Fibroblast of pulmonary artery (primary cell): Measurements from ENCODE around the gene LARP1B.

ENCODE experiments used
- DNase-seq: peaks from one replicate; pipeline ENCODE4 v3.0.0-alpha.2; 2010; ENCODE audit warnings: low read depth
- H3K4me3 ChIP-seq: replicated peaks from 2 replicates; pipeline ENCODE4 v1.5.1; 2011; ENCODE audit warnings: low read depth, mild to moderate bottlenecking, control low read depth, low read length, moderate library complexity
- TF ChIP-seq, protein P1 (sequence below): IDR thresholded peaks from 2 replicates; pipeline ENCODE4 v1.5.1; 2011; ENCODE audit warnings: mild to moderate bottlenecking, control low read depth, low read length, inconsistent platforms; ENCODE audit errors: missing control alignments

The LARP1B gene

DNA sequence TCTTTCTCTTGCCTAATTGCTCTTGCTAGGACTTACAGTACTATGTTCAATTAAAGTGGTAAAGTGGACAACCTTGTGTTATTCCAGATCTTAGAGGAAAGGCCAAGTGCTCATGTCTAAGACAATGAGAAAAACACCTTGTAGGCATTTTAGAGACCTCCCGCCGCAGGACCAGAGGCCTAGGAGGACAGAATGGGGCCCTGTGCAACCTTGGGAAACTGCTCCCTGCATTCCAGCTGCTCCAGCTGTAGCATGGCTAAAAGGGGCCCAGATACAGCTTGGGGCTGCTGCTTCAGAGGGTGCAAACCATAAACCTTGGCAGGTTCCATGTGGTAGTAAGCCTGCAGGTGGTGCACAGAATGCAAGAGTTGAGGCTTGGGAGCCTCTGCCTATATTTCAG, 125.5 kb downstream of the LARP1B start:
- no peak for DNase-seq
- TF ChIP-seq, protein P1, sequence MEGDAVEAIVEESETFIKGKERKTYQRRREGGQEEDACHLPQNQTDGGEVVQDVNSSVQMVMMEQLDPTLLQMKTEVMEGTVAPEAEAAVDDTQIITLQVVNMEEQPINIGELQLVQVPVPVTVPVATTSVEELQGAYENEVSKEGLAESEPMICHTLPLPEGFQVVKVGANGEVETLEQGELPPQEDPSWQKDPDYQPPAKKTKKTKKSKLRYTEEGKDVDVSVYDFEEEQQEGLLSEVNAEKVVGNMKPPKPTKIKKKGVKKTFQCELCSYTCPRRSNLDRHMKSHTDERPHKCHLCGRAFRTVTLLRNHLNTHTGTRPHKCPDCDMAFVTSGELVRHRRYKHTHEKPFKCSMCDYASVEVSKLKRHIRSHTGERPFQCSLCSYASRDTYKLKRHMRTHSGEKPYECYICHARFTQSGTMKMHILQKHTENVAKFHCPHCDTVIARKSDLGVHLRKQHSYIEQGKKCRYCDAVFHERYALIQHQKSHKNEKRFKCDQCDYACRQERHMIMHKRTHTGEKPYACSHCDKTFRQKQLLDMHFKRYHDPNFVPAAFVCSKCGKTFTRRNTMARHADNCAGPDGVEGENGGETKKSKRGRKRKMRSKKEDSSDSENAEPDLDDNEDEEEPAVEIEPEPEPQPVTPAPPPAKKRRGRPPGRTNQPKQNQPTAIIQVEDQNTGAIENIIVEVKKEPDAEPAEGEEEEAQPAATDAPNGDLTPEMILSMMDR: no peak
- H3K4me3 ChIP-seq: no peak overlapping the region

DNA sequence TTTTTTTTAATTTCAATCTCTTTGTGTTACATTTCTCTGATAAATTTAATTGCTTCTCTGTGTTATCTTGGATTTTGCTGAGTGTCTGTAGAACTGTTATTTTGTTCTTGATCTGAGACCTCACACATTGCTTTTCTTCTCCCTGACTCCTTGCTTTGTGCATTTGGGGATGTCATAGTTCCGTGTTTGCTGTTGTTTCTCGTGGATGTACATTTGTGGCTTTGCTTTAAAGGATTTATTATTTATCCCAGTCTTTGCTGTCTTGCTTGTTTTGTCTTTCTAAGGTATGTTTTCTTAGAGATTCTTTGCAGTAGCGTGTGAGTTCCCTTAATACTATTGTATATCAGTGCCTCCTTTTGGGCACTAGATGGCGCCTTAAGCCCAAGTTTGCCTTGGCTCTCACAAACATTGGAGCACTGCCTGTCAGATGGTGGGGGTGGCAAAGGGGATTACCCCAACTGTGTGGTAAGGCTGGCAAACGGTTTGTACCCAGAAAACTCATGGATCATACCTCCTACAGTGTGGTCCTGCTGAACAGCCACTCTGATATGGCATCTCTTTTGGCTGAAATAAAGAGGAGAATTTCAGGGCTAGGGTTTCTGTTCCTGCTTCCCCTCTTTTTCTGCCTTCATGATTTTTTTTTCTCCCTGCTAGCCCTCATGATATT, 130.1 kb downstream of the LARP1B start:
- TF ChIP-seq, protein P1: peak; percentile 89
- no peak overlapping the region for H3K4me3 ChIP-seq
- DNase-seq: peak; percentile 83

DNA sequence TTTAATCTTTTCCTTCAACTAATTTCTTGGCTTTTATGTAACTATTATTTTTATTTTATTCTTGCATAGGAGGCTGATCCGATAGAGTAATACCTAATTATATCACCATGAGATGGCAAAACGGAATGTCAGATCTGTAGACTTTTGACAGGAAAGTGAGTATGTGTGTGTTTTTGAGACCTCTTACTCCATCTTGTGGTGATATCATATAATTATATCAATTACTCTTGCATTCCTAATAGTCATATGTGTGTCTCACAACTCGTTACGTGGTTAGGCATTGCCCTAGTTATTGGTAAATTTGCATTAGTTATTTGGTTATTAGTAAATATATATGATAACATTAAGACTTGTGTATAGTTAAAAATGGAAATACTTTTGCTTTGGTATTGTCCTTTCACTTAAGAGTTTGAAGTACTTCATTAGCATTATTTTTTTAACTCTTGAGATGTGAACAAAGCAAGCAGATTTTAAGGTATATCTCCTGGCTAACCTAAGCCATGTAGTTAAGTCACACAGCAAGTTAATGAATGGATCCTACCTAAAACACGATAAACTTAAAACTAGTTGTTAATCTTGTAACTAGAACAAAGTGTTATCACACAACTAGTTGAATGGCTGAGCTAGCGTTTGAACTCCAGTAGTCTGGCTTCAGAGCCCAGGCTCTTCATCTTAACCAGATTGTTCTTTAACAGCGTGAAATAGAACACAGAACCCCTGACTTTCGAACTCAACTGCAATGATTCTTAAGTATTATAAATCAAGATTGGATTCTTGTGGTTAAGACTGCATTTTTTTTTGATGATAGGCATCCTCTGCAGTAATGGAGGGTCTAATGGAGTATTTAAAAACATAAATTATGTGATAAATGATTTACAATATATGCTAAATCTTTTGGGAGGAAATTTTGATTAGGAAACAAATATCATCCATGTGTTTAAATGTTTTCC, 159.4 kb downstream of the LARP1B start:
- peak; percentile 73 for DNase-seq
- H3K4me3 ChIP-seq: no peak overlapping the region
- TF ChIP-seq, protein P1: peak; percentile 36

DNA sequence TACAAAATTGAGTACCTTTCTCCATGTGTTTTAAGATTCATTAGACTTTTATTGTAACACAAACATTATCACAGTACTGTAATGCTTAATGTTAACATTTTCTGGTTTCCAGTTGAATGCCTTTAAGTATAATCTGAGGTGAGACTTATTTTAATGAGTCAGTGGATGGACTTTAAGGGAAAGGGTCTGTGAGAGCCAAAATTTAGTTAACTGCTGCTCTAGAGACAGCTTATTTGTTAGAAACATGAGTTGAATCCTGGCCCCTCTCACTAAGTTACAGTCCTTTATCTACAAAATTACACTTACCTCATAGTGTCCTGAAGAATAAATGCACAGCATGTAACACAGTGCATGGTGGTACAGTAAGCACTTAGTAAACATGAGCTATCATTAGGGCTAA, 160.5 kb downstream of the LARP1B start:
- TF ChIP-seq, protein P1: no peak
- H3K4me3 ChIP-seq: no peak overlapping the region
- no peak for DNase-seq

DNA sequence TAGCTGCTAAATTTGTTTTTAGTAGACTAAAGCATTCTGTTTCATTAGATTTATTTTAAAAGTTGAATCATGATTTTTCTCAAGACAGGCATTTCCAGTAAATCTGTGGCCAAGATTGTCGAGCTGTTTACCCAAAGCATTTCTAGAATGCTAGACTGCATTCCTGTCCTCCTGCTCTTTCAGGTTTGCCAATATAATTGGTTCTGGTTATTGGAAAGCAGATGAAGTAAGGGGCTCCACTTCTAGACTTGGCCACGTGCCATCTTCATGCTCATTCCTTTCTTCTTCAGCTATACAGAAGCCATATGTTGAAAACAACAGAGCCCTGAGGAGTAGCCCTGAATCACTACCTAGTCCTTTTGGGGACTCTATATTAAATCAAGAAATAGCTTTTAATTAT, 164.0 kb downstream of the LARP1B start:
- peak; percentile 71 for DNase-seq
- no peak overlapping the region for H3K4me3 ChIP-seq
- TF ChIP-seq, protein P1: no peak

DNA sequence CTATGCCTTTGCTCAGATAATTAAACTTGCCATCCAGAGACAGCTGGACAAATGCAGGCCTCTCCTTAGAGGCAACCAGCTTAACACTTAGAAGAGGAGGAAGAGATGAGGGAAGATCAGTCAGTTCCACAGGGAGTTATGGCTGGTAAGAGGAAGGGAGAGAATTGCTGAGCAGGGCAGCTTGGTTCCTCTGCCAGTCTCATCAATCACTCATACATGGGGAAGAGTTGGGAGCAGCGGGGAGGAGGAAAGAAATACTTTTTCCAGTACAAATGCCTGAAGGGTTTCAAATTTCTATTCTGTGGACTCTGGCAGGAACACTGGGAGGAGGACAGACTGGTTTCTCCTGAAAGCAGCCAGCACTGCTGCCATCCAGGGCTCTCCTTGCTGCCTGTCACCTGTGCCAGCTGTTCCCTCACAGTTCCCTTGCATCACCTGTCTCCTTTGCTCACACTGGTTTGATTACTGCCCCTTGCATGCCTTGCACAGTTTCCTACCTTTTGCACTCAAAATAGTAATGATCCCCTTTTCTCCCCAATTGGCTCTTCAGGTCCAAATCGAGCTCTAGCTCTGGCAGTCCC, 167.0 kb downstream of the LARP1B start:
- TF ChIP-seq, protein P1: no peak
- H3K4me3 ChIP-seq: no peak overlapping the region
- no peak for DNase-seq
